G401 (cell line): ENCODE data around the gene WDFY4. TPM values are rescaled to one million over a fixed set of nuclear protein-coding genes. Genes with fewer than 3 reads are reported as not detected.
A peak's percentile ranks its signal among the peaks of the same experiment; 100 is the strongest.

Experiments used
- DNase-seq: peaks from one replicate; pipeline ENCODE4 v3.0.0-alpha.2; 2015; ENCODE audit warnings: low spot score
- in situ Hi-C: cut with HindIII; loops from 2 replicates; pipeline ENCODE4 v1.10.0; 2016; ENCODE audit warnings: low sequenced_read_pairs, mixed read lengths
- total RNA-seq: library from RNA; depleted of rRNA; stranded (reverse); fragments of >200 nt; shearing (Covaris generic); gene quantifications from 2 replicates; pipeline ENCODE4 v1.2.3, GENCODE V29; 2014; rRNA removed

The WDFY4 gene
- total RNA-seq, 1 experiment from 2014 or later, result not detected

DNA sequence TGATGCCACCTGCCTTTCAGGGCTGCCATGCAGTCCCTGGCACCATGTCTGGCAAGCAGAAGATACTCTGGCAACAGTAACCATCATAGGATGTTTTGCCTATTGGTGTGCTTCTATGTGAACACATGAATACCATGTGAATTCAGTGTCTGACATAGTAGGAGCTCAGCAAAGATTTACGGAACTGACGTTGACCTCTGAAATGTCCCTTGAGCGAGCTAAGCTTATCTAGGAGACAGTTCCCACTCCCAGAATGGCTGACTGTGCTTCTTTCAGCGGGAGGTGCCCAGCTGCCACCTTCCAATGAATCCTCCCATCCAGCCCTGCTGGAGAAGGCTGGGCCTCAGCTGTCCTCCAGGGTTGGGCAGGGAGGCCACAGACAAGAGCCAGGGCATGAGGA, 326.2 kb downstream of the WDFY4 start:
- in situ Hi-C loops, result no loop called here
- no peak for DNase-seq

DNA sequence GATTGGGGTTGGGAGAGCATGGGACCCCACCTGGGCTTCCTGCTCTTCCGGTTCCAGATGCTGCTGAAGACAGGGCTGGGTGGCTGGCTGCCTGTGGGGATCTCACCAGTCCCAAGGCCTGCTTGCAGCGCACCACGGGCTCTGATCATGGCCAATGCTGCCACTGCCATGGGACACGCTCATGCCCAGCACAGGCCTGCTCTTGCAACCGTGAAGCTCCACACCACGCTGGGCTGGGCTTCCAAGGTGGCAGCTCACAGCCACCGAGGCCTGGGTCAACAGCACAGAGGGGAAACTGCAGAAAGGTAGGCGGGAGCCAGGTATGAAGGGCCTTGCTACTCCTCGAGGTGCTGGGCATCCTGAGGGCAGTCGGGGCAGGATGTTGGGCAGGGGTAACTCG, 327.1 kb downstream of the WDFY4 start:
- no peak for DNase-seq
- in situ Hi-C loops, result no loop called here

DNA sequence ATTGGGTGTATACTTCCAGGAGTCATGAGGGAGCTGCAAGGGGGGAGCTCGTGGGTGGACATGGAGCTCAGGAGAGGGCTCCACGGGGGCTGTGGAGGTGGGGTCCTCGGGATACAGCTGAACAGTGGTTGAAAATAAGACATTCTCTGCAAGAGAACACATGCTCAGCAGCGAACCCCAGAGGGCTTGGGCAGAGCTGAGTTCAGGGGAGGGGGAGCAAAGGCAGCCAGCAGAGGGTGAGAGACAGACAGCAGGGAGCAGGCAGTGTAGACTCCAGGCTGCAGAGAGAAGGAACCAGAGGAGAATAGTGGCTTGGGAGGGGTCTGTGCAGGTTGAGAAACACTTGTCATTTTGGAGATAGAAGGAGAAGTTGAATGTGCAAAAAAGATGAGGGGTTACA, 327.9 kb downstream of the WDFY4 start:
- no peak for DNase-seq
- in situ Hi-C loops, result no loop called here

DNA sequence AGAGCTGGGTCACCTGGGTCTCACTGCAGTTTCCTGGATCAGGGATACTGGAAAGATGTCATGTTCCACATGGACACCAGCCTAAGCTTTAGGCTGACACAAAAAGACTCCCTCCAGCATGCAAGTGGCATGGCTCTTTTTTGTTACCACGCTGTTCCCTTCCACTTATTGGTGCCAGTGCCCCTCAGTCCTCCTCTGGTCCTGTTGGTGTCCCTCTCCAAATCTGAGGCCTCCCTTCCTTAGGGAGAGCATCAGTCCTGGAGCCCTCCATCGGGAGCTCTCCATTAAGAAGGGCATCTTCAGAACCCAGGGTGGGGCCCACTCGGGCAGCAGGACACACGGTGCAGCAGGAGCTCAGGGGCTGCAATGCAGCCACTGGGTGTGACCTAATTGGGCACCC, 331.0 kb downstream of the WDFY4 start:
- in situ Hi-C loops, result no loop called here
- DNase-seq, result no peak

DNA sequence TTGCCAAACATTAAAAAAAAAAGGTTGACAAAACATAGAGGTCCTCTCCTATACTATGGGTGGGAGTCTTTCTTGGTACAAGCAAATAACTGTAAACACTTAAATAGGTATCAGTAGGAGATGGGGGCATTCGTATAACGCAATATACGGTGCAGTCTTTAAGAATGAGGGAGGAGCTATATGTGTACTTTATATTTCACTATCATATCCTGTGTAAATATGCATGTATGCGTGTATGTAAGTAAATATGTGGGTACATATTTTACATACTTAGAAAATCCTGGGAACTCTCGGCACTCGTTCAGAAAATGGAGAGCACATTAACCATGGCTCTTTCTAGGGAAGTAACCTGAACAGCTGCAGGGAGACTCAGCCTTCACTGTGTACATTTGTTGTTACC, 337.0 kb downstream of the WDFY4 start:
- in situ Hi-C loops, result no loop called here
- DNase-seq, result no peak

DNA sequence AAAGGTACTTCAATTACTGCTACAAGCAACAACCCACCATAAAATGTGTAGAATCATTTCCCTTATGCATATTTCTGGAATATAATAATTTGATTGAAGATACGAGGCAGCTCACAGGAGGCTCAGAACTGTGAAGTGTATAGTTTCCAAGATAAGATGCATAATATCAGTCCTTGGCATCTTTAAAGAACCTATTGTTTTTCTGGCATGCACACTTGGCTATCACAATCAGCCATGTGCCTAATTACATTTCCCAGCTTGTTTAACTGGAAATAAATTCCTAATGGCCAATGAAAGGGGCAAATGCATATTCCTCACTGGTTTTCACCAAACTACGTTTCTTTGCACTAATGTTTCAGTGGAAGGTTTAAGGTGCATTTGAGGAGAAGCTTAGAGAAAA, 338.4 kb downstream of the WDFY4 start:
- DNase-seq, result peak; percentile 64
- in situ Hi-C loops, result no loop called here

DNA sequence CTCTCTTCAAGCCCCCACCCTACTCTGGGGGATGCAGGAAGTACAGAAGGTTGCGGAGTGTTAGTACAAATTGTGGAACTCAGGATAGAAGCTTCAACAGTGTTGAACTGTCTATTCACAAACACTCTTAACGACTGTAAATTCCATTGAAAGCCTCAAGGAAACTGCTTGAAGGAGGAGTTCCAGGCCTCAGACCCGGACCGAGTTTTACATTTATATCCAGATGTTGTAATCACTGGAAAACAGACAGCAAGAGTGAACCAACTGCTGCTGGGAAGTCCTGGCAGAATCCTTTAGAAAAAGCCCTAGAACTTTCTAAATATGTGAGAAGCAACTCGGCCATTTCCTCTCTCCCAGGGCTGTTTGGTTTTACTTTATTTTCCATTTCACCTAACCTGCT, 339.1 kb downstream of the WDFY4 start:
- no peak for DNase-seq
- in situ Hi-C loops, result no loop called here

DNA sequence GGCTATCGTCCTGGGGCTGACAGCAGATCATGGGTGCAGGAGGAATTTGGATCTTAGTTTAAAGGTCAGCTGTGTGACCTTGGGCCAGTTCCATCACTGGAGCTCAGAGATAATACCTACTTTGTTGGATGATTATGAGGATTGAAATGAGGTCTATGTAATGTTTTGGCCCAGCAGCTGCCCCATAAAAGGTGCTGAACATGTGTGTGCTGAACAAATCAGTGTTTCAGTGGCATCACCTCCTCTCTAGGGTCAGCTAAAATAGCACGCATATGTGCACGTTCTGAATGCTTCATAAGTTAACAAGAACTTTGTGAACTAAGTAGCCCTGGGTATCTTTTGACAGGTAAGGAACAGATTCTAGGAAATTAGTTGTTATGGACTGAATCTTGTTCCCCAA, 339.8 kb downstream of the WDFY4 start:
- DNase-seq, result no peak
- in situ Hi-C loops, result no loop called here

DNA sequence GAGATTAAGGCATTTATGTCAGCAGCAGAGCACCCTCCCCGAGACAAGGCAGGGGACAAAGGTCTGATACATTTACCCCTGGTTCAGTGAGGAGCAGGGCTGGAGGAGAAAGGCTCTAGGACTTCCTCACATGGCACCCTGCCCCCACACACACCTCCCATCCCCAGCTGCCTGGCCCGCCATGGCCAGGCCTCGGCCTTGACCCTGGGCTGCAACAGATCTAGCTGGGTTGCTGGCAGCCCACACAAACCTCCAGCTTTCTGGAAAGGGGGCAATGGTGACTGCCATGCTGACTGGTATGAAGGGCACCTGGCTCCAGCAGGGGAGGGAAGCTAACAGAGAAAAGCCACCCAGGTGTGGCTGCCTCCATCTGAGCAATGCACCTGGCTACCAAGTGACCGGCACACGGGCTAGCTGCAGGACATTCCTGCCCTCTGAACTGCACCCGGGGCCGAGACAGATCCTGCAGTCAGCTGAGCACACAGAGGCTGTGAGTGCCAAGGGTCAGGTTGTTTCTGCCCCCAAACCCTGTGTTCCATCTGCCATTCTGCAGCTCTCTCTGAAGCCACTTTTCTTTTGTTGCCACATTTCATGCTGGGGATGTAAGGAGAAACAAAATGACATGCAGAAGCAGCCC, 340.8 kb downstream of the WDFY4 start:
- DNase-seq, result no peak
- in situ Hi-C loops, result no loop called here

DNA sequence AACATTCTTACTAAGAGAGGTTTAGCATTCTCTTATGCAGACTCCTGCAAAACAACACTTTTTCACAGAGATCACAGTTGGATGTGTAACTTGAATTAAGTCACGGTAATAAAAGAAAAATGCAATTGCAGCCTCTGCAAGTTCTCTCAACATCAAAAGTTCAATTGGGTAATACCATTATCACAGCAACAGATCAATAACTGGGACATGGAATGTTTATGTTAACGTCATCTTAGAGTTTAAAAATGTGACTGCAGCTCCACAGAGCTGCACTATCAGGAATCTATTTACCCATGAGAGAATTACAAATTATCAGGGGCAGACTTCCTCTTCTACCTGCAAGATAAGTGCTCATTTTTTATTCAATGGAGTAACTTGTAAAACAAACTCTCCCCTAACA, 344.0 kb downstream of the WDFY4 start:
- no peak for DNase-seq
- in situ Hi-C loops, result no loop called here

DNA sequence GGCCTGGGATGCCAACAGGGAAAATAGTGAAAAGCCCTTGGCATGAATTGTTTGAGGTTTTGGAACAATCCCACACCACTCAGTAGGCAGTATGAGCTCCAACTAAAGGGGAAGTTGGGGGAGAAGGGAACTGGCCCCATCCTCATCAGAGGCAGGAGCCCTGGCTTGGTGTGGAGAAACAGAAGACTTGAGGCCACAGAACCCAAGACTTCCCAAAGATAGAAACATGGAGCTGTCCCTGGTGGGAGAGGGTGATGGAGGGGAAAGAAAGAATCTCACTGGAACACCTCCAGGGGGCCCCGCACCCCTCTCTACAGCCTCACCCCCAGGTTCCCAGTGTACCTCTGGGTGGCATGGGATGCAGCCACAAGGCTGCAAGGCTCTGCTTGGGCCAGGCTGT, 345.0 kb downstream of the WDFY4 start:
- no peak for DNase-seq
- in situ Hi-C loops, result no loop called here

Other genes with a start within 250 kb of the WDFY4 start
- 1.2 and 4.0 TPM in 2 replicates for gene ARHGAP22, start 79.8 kb upstream of the WDFY4 start, total RNA-seq